NCI-H446 (cell line): Measurements from ENCODE around the gene JAG1.
A peak's percentile ranks its signal among the peaks of the same experiment; 100 is the strongest.

ENCODE experiments used
- DNase-seq, 2 experiments: peaks; one replicate each; lab custom pipeline; 2025; lab: John Stamatoyannopoulos, UW

The JAG1 gene

DNA sequence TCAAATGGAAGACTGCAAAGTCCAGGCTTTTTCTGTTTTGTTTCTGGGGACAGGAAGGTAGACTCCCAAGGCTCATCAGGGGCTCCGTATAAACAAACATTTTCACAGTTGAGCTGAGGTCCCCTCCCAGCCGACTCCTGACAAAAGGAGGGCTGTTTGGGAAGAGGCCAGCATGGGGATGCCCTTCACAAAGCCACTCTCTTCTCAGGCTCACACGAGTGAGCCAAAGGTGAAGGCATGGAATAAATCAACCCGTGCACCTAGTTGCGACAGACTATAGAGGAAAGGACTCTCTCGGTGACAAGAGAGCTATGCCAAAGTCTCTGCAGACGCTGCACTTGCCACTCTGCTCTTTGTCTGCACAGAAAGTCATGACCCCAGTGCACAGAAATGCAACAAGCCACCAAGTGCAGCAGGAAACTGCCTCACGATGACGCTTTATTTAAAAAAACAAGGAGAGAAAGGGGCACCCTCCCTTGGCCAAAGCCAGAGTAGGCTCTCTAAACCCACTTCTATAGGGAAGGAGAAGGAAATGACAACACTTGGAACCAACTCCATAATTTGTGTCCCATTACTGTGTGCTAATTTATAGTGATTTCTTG lies 21.0 kb downstream of the JAG1 start:
- no peak for DNase-seq

DNA sequence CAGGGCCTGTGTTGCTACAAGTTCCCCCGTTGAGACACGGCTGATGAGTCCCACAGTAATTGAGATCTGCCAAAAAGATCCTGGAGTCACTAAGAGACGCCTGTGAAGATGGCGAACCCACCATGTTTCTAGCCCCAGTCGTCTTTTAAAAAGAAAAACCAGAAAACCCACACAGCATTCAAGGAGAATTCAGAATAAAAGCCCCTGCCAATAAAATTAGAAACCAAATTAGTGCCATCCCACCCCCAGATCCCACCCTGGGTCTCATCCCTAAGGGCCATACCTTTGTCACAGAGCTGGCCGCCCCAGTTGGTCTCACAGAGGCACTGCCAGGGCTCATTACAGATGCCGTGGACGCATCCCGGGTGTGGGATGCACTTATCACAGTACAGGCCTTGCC lies 21.6 kb downstream of the JAG1 start:
- no peak for DNase-seq

DNA sequence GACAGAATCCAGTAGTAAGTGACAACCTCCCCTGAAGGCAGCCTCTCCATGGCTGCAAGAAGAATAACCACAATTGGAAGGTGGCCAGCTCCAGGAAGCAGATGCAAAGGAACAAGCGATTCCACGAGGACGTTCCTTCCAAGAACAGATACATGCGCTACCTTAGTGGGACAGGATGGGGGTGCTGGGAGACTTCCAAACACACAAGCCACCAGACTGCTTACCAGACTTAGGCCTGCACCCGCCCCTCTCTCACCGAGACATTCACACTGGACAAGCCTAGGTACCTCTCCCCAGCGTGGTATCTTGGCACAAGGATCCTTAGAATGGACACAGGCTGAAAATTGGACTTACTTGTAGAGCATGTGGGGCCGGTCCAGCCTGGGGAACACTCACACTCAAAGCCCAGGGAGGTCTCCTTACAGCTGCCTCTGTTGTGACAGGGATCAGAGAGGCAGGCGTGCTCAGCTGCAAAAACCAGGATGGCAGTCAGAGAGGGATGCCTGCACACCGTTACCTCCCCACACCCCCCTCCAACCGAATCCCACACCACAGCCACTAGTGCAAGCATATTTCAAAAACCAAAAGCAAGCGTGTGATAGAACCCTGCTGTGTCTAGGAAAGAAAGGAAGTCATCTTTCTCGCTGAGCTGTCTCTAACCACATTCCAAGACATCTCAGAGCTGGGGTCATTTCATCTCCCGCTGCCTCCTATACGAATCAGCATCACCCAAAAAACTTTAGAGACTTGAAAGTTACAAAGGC lies 22.4 kb downstream of the JAG1 start:
- no peak for DNase-seq

DNA sequence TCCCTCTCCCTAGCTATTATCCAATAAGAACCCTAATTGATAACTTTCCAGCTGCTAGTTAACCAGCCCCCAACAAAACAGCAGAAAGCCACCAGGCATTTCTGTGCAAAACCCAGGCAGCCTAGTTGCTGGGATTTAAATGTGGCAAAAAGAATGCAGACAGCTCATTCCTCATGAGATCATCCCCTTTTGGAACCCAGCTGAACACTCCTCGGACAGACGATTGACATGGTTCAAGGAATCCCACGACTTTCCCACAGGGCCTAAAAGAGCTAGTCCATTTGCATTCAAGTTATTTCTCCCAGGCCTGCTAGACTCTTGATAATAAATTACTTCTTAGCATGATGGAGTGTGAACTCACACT lies 24.0 kb downstream of the JAG1 start:
- no peak for DNase-seq

DNA sequence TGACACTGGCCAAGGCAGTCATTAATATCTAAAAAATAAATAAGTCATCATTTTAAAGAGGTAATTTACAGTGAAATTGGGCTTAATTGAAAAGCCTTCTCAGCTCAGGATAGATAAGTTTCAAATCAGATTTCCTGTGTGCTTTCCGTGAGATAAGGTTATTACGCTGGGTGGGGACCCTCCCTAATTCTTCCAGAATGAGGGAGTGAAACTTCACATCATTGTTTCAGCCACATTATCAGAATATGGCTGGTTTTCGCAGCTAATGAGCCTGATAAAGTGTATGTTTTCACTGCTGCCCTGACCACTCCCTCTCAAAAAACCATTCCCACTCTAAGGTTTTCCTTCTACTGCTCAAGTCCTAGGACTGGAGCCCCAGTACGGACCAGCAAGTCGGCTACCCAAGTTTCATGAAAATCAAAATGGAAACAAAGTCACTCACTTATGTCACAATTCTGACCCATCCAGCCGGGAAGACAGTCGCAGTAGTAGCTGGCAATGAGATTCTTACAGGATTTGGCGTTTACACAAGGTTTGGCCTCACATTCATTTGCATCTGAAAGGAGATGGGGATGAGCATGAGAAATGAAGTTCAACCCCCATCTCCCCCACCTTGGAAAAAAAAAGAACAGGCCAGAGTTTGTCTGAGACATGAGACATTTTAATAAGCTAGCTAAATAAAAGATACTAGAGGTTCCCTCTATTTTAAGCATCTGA lies 24.6 kb downstream of the JAG1 start:
- no peak for DNase-seq

DNA sequence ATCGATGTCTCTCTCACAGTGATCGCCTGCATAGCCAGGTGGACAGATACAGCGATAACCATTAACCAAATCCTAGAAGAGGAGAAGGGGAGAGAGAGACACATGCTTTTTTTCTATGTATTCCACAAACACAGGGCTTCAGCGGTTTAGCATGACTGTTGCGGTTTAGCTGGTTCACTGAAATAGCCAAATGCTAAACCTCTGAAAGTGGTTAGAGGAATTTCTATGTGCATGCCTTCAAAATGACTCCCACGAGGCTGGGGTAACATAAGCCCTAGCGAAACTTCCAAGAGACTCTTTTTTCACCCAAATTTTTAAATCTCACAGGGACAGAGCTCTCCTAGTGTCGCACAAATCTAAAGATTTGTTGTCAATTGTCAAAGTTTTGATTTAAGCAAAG lies 25.1 kb downstream of the JAG1 start:
- DNase-seq, result no peak

DNA sequence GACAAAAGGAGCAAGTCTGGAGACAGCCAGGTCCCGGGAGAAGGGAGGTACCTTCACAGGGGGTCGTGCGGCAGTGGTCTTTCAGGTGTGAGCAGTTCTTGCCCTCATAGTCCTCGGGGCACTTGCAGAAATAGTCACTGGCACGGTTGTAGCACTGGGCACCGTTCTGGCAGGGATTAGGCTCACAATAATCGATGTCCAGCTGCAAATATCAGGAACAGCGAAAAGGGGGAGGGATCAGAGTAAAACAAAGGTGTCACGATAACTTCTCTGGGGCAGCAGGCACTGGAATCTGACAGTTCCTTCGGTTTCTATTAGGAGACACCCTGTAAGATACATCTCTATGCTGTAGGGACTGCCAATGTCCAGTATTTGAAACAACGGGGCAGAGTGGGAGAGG lies 25.9 kb downstream of the JAG1 start:
- no peak for DNase-seq

DNA sequence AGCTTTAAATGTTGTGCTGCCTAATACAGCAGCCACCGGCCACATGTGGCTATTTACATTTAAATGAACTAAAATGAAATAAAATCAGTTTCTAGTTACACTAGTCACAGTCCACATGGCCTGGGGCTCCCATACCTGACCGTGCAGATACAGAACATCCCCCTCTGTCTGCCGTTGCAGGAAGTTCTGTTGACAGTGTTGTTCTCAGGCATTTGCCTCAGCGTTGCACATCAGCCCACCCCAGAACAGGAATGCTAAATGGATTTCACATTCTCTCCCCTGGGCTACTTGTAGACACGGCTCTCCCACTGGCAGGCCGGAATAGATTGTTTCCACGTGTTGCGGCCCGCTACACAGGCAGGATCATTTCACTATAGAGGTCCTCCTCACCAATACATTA lies 26.3 kb downstream of the JAG1 start:
- DNase-seq, result no peak

DNA sequence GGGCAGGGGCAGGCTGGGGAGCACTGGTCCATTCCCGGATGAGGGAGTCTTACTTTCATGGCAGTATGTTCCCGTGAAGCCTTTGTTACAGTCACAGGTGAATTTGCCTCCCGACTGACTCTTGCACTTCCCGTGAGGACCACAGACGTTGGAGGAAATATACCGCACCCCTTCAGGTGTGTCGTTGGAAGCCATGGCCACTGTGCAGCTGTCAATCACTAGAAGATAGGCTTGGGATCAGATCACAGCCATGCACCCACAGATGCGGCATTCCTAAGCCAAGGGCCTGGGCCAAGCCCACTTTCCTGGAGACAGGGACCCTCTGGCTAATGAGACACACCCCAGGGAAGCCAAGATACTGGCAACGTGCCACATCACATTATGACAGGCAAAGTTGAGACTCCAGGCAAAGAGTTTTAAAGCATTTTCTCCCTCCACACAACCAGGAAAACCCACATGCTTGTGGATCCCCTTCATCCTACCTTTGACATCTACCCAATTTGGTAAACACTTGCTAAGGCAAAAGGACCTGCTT lies 26.8 kb downstream of the JAG1 start:
- DNase-seq, result no peak

DNA sequence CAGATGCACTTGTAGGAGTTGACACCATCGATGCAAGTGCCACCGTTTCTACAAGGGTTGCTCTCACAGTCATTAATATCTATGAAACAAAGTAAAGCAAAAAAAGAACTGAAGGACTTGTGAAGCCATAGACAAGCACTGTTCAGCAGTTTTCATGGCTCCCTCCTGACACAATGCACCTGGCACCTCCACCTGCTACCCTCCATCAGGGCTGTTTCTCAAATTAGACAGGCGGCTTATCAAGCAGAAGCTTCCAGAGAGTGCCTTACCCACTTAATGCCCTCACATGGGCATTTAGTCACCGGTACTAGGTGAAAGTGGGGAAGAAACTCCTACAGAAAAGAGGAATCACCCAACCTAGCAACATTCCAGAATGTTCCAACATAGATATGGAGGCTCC lies 27.8 kb downstream of the JAG1 start:
- DNase-seq, result no peak

DNA sequence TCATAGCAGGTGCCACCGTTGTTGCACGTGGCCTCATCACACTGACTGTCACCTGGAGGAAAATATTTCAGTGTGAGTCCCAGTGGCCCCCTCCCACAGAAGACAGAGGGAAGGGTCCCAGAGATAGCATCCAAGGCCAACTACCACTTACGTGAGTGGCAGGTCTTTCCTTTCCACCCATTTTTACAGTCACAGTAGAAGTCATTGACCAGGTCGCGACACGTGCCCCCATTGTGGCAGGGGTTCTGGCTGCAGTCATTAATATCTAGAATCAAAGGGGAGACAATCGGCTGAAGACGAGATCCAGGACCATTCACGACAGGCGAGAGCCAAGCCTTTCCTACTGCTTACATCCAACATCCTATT lies 28.6 kb downstream of the JAG1 start:
- DNase-seq, result no peak

DNA sequence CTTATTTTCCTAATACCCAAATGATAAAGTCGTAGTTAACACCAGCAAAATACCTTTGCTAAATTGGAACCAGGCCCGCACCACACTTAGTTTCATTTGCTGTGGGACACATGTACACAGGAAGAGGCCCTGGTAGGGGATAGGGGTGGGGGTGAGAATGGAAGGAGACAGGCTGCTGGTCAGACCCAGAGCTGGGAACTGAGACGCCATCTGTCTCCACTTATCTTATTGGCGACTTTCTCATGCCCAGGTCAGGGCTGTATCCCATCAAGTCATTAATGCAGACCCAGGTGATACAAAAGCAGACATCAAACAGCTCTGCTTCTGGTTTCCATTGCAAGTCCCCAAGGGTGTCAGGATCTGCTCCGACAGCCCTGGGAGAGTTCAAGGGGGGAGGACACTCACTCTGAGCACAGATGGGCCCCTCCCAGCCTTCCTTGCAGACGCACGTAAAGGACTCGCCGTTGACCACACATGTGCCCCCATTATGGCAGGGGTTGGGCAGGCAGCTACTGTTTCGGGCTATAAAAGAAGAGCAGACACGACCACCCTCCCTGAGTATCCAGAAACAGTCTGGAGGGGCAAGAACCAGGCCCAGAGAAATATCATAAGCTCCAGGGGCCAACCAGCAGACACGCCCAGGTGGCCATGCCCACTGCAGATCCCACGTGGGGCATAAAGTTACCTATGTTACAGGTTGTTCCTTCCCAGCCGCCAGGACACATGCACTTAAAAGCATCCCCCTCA lies 29.2 kb downstream of the JAG1 start:
- no peak for DNase-seq

DNA sequence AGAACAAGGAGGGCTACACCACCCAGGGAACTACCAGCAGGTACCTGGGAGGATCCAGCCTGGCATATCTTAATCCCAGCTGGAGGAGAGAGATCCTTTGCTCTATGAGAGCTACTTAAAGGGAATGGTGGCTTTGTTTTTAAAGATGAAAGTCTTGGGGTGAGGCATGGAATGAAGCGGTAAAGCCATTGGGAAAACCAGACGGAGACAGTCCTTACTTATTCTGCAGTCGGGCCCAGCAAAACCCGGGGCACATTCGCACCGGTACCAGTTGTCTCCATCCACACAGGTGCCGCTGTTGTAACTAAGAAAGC lies 30.3 kb downstream of the JAG1 start:
- no peak for DNase-seq

DNA sequence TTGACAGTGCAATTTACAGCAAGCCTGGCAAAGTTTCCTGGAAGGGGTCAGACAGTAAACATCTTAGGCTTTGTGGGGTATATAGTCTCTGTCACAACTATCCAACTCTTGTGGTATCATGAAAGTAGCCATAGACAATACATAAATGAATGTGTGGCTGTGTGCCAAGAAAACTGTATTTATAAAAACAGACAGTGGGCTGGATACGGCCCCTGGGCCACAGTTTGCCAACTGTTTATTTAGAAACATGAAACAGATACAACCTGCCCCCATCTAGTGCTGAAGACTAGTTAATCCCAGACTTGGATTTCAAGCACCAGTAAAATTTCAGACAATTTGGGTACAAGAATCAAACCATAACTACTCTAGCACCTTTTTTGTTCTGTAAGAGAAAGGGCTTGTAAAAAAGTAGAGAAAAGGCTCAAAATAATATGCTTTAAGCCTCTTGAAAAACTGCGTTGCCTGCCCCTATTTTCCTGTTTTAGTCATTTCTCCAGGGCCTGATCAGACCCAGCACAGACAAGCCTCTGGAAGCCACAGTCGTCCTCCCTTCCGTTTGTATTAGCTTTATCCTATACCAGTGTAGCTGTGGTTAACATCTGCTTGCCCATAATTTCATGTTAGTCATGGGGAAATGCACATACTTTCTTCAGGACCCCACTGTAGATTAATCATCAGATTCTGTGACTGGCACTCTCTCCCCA lies 30.8 kb downstream of the JAG1 start:
- peak in 1 of 2 experiments; percentile 13 for DNase-seq

DNA sequence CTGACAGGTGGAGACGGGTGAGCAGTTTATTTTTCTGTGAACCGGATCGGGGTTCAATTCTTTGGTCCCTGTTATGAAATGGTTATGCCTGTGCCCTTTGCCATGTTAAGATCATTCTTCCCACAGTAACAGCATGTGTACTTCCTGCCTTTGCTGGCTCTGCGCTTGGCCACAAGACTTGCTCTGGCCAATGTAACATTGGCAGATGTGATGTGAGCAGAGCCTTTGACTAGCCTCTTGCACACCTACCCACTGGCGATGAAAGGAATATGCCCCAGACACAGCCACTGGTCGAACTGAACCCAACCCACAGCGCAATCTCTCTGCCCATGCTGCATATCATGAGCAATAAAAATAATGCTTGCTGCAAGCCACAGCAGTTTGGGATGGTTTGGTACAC lies 31.9 kb downstream of the JAG1 start:
- no peak for DNase-seq

DNA sequence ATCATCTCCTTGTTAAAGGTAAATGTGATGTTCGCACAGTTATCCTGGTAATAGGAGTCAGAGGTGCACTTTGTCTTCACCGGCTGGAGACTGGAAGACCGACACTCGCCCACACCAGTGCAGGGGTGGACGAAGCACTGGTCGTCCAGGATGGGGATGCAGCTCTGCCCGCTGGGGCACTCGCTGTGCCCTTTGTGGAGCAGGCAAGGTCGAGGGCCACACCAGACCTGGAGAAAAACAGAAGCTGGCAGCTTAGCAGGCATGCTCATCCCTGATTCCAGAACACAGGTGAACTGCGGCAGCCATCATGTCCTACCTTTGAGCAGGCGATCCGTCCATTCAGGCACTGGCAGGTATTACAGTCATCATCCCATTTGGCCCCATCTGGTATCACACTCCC lies 32.3 kb downstream of the JAG1 start:
- DNase-seq, result no peak

DNA sequence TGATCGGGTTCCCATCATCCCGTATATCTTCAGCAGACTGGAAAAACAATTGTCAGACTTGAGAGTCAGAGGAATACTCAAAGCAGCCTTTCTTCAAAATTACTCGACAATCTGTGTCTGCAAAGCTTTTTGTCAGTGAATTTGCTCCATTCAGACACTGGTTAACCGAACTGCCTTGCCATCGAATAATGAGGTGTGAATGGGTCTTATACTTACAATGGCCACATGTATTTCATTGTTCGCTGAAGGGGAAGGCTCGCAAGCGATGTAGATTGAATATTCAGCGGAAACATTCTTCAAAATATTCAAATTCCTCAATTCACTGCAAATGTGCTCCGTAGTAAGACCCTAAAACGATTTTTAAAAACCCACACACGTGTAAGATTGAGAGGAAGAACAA lies 32.9 kb downstream of the JAG1 start:
- no peak for DNase-seq

DNA sequence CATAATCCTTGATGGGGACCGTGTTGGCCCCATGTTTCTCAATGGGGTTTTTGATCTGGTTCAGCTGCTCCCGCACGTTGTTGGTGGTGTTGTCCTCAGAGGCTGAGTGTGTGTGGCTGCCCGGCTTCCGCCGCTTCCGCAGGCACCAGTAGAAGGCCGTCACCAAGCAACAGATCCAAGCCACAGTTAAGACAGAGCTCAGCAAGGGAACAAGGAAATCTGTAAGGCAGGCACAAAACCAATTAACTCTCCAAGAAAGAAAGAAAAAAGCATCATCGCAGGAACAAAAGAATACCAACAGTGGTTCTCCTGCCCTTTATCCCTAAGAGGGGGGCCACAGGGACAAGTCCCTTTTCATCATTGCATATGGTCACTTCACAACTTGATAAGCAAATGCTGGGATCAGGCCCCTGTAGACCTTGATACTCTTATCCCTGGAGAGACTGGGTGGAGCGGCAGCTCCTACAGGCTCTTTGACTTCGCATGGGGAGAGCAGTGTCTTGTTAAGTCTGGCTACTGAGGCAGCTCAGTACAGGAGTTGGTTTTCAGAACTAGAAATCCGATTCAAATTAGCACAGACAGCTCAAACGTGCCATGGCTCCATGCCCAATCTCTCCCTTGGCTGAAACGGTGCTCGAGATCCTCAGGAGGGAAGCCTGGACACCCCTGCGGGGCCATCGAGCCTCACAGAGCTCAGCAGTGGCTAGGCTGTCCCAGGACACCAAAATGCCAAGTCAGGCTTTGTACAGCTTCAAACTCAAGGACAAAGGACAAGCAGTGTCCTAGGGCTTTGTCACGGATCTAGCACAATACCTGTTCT lies 33.9 kb downstream of the JAG1 start:
- no peak for DNase-seq

DNA sequence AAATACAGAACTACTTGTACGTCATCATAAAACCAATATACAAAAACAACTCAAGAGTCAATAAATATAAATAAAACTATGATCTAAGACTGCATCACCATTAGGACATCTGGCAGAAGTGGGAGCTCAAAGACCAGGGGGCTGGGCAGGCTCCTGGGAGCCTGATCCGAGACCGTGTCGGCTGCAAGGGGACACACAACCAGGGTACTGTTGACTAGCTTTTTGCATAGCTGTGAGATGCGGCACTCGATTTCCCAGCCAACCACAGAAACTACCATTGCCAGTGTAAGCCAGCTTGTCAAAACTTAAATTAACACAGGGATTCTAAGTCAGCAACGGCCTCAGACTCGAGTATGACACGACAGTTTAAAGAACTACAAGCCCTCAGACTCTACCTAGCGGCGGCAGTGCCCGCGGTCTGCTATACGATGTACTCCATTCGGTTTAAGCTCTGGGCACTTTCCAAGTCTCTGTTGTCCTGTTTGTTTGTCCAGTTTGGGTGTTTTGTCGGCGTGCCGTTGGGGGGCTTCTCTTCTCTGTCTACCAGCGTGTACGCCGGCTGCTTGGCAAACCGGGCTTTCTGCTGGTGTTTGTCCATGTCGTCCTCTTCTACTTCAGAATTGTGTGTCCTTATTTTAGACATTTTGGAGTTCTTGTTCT lies 34.6 kb downstream of the JAG1 start:
- no peak for DNase-seq

DNA sequence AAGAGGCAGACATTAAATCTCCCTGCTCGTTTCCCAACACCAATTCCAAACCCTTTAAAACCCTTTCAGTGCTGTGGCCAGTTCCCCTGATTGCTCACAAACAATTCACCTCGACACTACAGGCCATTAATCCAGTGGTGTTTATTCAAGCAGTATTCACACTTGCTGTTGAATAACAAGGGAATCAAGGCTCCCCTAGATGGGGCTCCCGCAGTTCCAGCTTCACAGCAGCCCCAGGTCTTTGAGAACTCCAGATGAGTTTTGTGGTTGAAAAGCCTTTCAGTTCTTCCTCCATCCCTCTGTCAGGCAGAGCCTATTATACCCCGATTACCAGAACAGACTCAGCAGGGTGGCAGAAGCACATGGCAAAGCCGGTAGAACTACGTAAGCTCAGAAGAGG lies 36.2 kb downstream of the JAG1 start:
- DNase-seq, result no peak
